HG03565 (cell line): ENCODE data around the gene TP53BP1.

Experiments used
- ATAC-seq: cut with Tn5 transposase; IDR thresholded peaks from one replicate; pipeline ENCODE4 v1.9.1; 2021; ENCODE audit warnings: mild to moderate bottlenecking, moderate library complexity; ENCODE audit not compliant: unreplicated experiment

The TP53BP1 gene

GRCh38 chr15:43518197-43518761 is 25.3 kb upstream of the TP53BP1 start:
- no peak for ATAC-seq

GRCh38 chr15:43517354-43518196 is 24.6 kb upstream of the TP53BP1 start, which contains the start of gene MAP1A:
Gene MAP1A, plus strand, starts transcription at chr15:43517608. Its CDS starts 3,866 bp downstream, at chr15:43521474.
- ATAC-seq, result no peak

- no peak for ATAC-seq
Observed at GRCh38 chr15:43516801-43517353, 23.9 kb upstream of the TP53BP1 start.

GRCh38 chr15:43516185-43516584 is 23.2 kb upstream of the TP53BP1 start:
- no peak for ATAC-seq

GRCh38 chr15:43515741-43516140 is 22.8 kb upstream of the TP53BP1 start:
- ATAC-seq, result no peak

GRCh38 chr15:43514241-43515057 is 21.5 kb upstream of the TP53BP1 start:
- no peak for ATAC-seq

- no peak for ATAC-seq
Observed at GRCh38 chr15:43513550-43513949, 20.6 kb upstream of the TP53BP1 start.

- no peak for ATAC-seq
Observed at GRCh38 chr15:43511012-43511885, 18.3 kb upstream of the TP53BP1 start.

- peak; percentile 98 for ATAC-seq
Observed at GRCh38 chr15:43510200-43511011, 17.4 kb upstream of the TP53BP1 start.

- ATAC-seq, result no peak
Observed at GRCh38 chr15:43509660-43510199, 16.8 kb upstream of the TP53BP1 start.

GRCh38 chr15:43508991-43509659 is 16.2 kb upstream of the TP53BP1 start:
- no peak for ATAC-seq

- no peak for ATAC-seq
Observed at GRCh38 chr15:43508421-43508820, 15.5 kb upstream of the TP53BP1 start.

GRCh38 chr15:43505738-43506137 is 12.8 kb upstream of the TP53BP1 start:
- ATAC-seq, result no peak

- ATAC-seq, result no peak
Observed at GRCh38 chr15:43499635-43500034, 6.7 kb upstream of the TP53BP1 start.

GRCh38 chr15:43498990-43499389 is 6.0 kb upstream of the TP53BP1 start:
- ATAC-seq, result no peak

GRCh38 chr15:43493703-43494472 is 932 bp upstream of the TP53BP1 start:
- no peak for ATAC-seq

- no peak for ATAC-seq
Observed at GRCh38 chr15:43492266-43492665, 690 bp downstream of the TP53BP1 start.

GRCh38 chr15:43489191-43489590 is 3.8 kb downstream of the TP53BP1 start:
- no peak for ATAC-seq
